Panc1 (cell line): ENCODE measurements around the gene IFNK. TPM values are rescaled to one million over a fixed set of nuclear protein-coding genes. Genes with fewer than 3 reads are reported as not detected.

ENCODE experiments used
- ATAC-seq: fragments of 200-7000 bp; cut with Tn5 transposase; 2 replicates; pipeline ENCODE4 v1.9.1; 2020; ENCODE audit warnings: mild to moderate bottlenecking, moderate library complexity
- BruUV-seq: library from RNA; stranded (reverse); fragments of 400-500 nt; replicated peaks from 2 replicates; lab custom pipeline; 2021; lab: Mats Ljungman, UMichigan
- CTCF ChIA-PET: fragments of 300-600 bp; sonication (Branson Sonifier 250); formaldehyde crosslinking; loops from one replicate; lab custom pipeline; 2022; ENCODE audit warnings: antibody characterized with exemption; lab: Charles Lee
- POLR2A ChIA-PET: fragments of 300-600 bp; sonication (Branson Sonifier 250); formaldehyde crosslinking; loops from one replicate; lab custom pipeline; 2022; ENCODE audit warnings: antibody characterized with exemption; lab: Charles Lee
- DNase-seq: peaks from one replicate; pipeline ENCODE4 v3.0.0-alpha.2; 2010; ENCODE audit warnings: low read depth, low spot score
- H3K27ac ChIP-seq: 2 replicates; pipeline ENCODE4 v1.5.1; 2011; ENCODE audit warnings: mild to moderate bottlenecking, low read length, inconsistent platforms
- H3K27me3 ChIP-seq: fragments of 200-500 bp; sonication (Bioruptor generic); 2 replicates; pipeline ENCODE4 v1.6.0; 2014; ENCODE audit warnings: low read length, inconsistent platforms; ENCODE audit not compliant: control insufficient read depth, insufficient read depth
- H3K36me3 ChIP-seq: fragments of 200-500 bp; sonication (Bioruptor generic); 2 replicates; pipeline ENCODE4 v1.5.1; 2014; ENCODE audit warnings: inconsistent platforms, mild to moderate bottlenecking, low read length, moderate library complexity; ENCODE audit not compliant: control insufficient read depth, insufficient read depth
- H3K4me1 ChIP-seq: 2 replicates; pipeline ENCODE4 v1.5.1; 2011; ENCODE audit warnings: inconsistent platforms, mild to moderate bottlenecking, low read length, moderate library complexity; ENCODE audit not compliant: control insufficient read depth, insufficient read depth
- H3K4me3 ChIP-seq, 2 experiments: 2 replicates each; pipeline ENCODE4 v1.5.1; 2011 to 2012; ENCODE audit warnings: low read depth in 2 of 2, low read length in 2 of 2, mild to moderate bottlenecking in 2 of 2, inconsistent platforms in 1 of 2, moderate library complexity in 1 of 2
- H3K9me3 ChIP-seq: fragments of 200-500 bp; sonication (Bioruptor generic); 2 replicates; pipeline ENCODE4 v1.5.1; 2014; ENCODE audit warnings: low read depth, mild to moderate bottlenecking, inconsistent platforms, low read length, moderate library complexity; ENCODE audit not compliant: control insufficient read depth, insufficient read depth
- CTCF ChIP-seq: fragments of 450-650 bp; IDR thresholded peaks from 2 replicates; pipeline ENCODE4 v1.5.1; 2017; ENCODE audit warnings: mild to moderate bottlenecking
- POLR2AphosphoS5 ChIP-seq: IDR thresholded peaks from 2 replicates; pipeline ENCODE4 v1.6.1; 2012; ENCODE audit warnings: mild to moderate bottlenecking, low read depth, low read length, moderate library complexity
- REST ChIP-seq, 2 experiments: IDR thresholded peaks; 2 replicates each; pipeline ENCODE4 v1.6.1; 2011 to 2012; ENCODE audit warnings: low read depth in 2 of 2, control low read depth in 1 of 2, low read length in 1 of 2, mild to moderate bottlenecking in 1 of 2, moderate library complexity in 1 of 2; ENCODE audit not compliant: insufficient read depth in 1 of 2
- SIN3A ChIP-seq: IDR thresholded peaks from 2 replicates; pipeline ENCODE4 v1.6.1; 2012; ENCODE audit warnings: low read depth, mild to moderate bottlenecking, low read length, moderate library complexity, borderline replicate concordance; ENCODE audit not compliant: insufficient read depth
- TCF7L2 ChIP-seq: IDR thresholded peaks from 2 replicates; pipeline ENCODE4 v1.6.1; 2011; ENCODE audit warnings: mild to moderate bottlenecking, low read depth, low read length, inconsistent platforms
- in situ Hi-C: cut with HindIII; loops from 2 replicates; pipeline ENCODE4 v1.10.0; 2016; ENCODE audit warnings: low sequenced_read_pairs, low pct_unique_long_range_greater_than_20kb
- intact Hi-C: fragments of 100-400 bp; cut with micrococcal nuclease; formaldehyde crosslinking; loops from one replicate; pipeline ENCODE4 v1.10.0; 2022; ENCODE audit not compliant: unreplicated experiment
- total RNA-seq: library from RNA; stranded (reverse); gene quantifications from one replicate; pipeline ENCODE4 v1.2.1, GENCODE V29; 2021; ENCODE audit not compliant: unreplicated experiment

The IFNK gene
- total RNA-seq, 1 experiment from 2014 or later: not detected

DNA sequence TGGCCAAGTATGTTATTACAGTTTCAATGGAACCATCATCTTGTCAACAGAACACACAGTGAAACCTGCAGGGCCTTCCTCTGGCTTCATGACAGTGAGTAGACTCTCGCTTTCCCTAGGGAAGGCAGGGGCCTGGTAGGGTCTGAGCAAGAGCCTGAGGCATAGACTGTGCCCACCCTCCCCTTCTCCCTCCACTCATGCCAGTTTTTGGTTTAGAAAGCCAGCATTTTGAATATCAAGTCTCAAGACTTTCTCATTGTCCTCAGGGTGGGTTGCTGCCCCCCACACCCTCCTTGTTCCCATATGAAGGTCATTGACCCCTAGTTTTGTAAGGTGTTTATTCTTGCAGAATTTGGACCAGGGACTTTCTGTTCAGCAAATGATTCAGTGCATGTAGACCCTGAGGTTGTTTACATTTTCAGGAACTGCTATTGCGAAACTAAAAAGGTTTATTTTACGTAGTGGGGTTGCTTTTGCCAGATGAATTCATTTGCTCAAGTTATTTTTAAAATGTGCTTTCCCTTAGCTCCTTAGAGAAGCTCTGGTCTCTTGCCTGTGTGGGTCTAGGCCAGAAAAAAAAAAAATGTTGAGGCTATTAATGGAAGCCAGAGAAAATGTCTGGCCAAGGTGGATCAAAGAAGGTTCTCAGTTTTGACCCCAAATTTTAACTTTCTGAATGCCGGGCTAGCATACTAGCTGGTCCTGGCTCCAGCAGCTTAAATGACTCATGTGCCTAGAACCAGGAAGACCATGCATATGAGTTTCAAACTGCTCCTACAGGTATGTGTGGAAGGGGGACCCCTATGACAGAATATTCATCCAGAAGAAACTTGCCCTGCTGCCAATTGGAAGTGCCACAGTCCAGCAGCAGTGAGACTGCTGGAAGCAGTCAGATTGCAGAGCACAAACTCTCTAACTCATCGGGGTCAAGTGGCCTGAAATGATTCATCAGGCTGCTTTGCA, 15.7 kb downstream of the IFNK start:
- no peak for DNase-seq
- POLR2A ChIA-PET: no interaction called here
- ATAC-seq: no peak
- Histone ChIP-seq H3K9me3 (no peaks in the 10 kb centered on the region), H3K27me3 (no peaks in the 10 kb centered on the region), H3K4me3 (no peak overlapping the region), H3K27ac (no peak overlapping the region), H3K4me1 (no peaks in the 10 kb centered on the region), H3K36me3 (no peaks in the 10 kb centered on the region)
- CTCF ChIA-PET: no interaction called here
- TF ChIP-seq SIN3A (no peak), REST (IDR thresholded peaks at IDR 0.05; ENCODE audit: insufficient read depth in 1 of 2, low read depth in 2 of 2, low read length in 1 of 2) (no peak), POLR2AphosphoS5 (no peak), TCF7L2 (no peak), CTCF (no peak)
- in situ Hi-C loops (no loop called here), intact Hi-C loops (no loop called here)
- no TSS peak for BruUV-seq

DNA sequence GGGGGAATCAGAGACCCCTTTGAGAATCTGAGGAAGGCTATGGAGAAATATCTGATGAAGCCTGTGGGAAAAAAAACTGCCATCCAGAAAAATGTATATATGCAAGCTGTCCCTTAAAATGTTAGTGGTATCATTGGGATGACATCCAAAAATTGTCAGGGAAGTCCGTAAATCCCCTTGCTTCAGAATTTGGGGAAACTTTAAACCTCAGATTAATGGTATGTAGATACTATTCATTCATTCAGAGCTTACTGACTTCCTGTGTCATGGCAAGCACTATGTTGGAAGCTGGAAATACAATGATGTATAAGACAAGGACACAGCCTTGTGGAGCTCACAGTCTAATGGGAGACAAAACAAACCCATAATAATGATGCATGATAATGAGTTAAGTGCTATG, 16.4 kb downstream of the IFNK start:
- no peak for ATAC-seq
- Histone ChIP-seq H3K27me3 (no peaks in the 10 kb centered on the region), H3K4me3 (no peak overlapping the region), H3K9me3 (no peaks in the 10 kb centered on the region), H3K27ac (no peak overlapping the region), H3K4me1 (no peaks in the 10 kb centered on the region), H3K36me3 (no peaks in the 10 kb centered on the region)
- no peak for DNase-seq
- no peak for TF ChIP-seq TCF7L2
- no peak for TF ChIP-seq REST (IDR thresholded peaks at IDR 0.05; ENCODE audit: insufficient read depth in 1 of 2, low read depth in 2 of 2, low read length in 1 of 2)
- no peak for TF ChIP-seq CTCF
- no peak for TF ChIP-seq SIN3A
- BruUV-seq: no TSS peak
- POLR2A ChIA-PET: no interaction called here
- in situ Hi-C loops: no loop called here
- intact Hi-C loops: no loop called here
- CTCF ChIA-PET: no interaction called here
